LNCAP (cell line): ENCODE data around the gene STXBP5L.

Experiments
- CTCF ChIP-seq: fragments of 450-650 bp; IDR thresholded peaks from 2 replicates; pipeline ENCODE4 v1.5.1; 2017; ENCODE audit warnings: mild to moderate bottlenecking

Gene STXBP5L

DNA sequence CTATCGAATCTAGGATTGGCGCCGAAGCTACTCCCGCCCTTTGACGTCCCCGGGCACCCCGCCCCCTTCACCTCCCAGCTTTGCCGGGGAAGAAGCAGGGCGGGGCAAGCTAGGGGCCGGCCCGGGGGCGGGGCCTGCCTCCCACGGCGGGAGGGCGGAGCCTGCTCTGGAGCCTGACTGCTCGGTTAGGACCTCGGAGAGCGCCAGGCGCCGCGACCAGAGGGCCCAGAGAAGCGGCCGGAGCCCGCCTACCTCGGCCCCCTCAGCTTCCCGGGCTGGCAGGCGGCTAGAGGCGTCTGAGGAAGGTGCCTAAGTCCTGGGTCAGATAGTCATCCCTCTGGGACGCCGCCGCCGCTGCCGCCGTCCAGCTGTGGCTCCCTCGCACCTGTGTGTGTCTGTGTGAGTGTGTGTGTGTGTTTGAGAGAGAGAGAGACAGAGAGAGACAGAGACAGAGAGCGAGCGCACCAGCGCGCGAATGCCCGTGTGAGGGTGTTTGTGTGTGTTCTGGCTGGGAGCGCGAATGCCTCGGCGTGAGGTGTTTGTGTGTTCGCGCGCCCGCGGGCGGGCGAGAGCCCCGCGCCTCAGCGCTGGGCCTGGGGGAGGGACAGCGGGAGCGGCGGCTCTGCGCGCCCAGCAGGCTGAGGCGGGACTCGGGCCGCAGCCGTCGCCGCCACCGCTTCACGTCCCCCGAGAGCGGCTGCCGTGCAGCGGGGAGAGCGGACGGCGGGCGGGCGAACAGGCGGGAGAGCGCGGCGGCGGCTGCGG, at the start of gene STXBP5L:
Gene STXBP5L, plus strand, starts transcription at position 176 of the 765 bp plus-strand sequence. CDS start 1,374 bp downstream, outside the sequence.
- TF ChIP-seq CTCF: no peak

DNA sequence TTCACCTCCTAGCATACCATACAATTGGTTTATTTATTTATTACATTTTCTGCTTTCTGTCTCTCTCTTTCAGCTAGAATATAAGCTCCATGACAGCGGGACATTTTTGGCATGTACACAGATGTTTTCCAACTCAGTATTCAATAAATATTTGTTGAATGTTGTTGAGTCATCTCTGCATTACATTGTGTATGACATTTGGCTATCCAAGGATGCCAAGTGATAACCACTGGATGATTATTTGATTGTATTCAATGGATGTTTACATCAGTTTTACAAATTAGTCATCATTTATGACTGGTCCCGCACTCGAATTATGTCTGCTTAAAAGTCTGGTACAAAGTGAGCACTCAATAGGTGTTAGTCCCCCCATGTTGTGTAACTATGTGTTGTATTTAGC, 49.5 kb upstream of the STXBP5L start:
- TF ChIP-seq CTCF: no peak

DNA sequence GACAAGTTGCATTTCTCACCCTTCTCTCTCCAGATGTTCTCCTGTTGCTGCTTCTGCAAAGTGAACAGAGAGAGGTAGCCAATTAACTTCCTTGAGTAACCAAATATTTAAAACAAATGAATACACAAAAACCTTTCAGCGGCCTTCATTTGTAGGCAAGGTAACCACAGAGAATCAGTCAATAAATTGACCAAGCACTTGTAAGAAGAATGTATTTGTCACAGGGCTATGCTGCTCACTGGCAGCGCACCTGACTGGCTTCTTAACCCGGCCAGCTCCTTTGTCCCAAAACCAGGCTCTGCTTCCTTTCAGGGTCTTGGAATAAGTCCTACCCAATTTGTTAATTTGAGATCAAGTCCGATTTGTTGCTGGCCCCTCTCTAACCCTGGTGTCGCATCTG, 43.5 kb upstream of the STXBP5L start:
- TF ChIP-seq CTCF: no peak

- no peak for TF ChIP-seq CTCF
These were observed 32.5 kb upstream of the STXBP5L start for GRCh38 chr3:120875507-120875906.

DNA sequence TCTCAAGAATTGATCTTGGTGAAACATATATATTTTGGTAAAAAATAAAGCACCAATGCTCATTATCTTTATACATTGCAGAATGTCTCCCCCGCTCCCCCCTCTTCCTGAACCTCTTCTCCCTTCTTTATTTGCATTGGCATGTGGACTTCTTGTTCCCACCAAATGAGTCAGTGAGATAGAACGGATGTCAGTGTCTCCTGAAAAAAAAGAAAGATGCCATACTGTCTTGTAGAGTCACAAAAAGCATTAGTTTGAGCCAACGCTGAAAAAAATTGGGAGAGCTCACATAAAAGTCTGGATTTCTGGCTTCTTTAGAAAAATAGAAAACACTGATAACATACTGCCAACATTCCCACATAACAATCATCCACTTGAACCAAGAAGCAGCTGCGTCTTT, 32.0 kb upstream of the STXBP5L start:
- no peak for TF ChIP-seq CTCF

DNA sequence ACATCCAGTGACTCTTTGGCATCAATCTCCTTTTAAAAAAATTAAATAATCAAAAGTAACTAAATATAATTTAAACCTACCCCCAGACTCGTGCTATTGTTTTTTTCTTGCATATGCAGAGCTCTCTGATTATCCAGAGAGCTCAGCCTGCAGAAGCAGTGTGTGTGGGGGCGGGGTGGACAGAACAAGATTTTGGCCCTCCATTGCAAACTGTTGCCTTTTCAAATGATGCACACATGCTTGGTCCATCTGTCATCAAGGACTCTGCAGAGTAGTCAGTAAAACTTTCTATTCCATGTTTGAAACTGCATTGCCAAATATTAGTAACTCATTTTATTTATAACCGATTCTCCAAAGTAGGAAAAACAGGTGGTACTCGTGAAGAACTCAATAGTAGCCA, 28.6 kb upstream of the STXBP5L start:
- no peak for TF ChIP-seq CTCF

DNA sequence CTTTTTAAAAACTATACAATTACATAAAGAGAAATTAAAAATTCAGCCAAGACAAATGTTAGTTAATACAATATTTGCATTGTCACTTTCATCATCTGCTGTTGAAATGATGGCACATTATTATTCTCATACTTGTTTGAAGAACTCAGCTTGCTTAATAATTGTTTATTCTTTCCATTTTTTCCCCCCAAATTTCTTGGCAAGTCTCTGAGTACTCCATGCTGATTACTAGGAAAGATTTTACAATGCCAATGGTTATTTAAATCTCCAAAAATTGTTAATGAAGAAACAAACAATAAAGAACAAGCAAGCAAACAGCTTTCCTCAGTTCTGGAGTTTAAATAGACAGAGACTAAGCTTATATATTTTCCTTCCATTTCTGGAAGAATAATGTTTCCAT, 15.1 kb upstream of the STXBP5L start:
- no peak for TF ChIP-seq CTCF
